Measurements from ENCODE around the gene TMEM50B. TPM values are rescaled to one million over a fixed set of nuclear protein-coding genes. Genes with fewer than 3 reads are reported as not detected.
A peak's percentile ranks its signal among the peaks of the same experiment; 100 is the strongest.
"Not testable (repeated sequence)": the region's sequence is repeated elsewhere in the genome, so short reads cannot be mapped to it uniquely, and the experiment has no call there.

The TMEM50B gene
- total RNA-seq, 2 donors from 2014 or later, result 51.4 to 79.9 TPM

- Histone ChIP-seq H3K4me3 (no peak overlapping the region), H3K27ac (no peak overlapping the region), H3K4me1 (ENCODE audit: control insufficient read depth in 1 of 2, low read depth in 2 of 2) (peaks cover 2 to 14% of the 10 kb centered on the region in 2 donors), H3K36me3 (peaks cover 17% of the 10 kb centered on the region), H3K27me3 (replicated peaks; ENCODE audit: insufficient read depth) (no peaks in the 10 kb centered on the region), H3K9me3 (no peaks in the 10 kb centered on the region)
- TF ChIP-seq, protein P1, sequence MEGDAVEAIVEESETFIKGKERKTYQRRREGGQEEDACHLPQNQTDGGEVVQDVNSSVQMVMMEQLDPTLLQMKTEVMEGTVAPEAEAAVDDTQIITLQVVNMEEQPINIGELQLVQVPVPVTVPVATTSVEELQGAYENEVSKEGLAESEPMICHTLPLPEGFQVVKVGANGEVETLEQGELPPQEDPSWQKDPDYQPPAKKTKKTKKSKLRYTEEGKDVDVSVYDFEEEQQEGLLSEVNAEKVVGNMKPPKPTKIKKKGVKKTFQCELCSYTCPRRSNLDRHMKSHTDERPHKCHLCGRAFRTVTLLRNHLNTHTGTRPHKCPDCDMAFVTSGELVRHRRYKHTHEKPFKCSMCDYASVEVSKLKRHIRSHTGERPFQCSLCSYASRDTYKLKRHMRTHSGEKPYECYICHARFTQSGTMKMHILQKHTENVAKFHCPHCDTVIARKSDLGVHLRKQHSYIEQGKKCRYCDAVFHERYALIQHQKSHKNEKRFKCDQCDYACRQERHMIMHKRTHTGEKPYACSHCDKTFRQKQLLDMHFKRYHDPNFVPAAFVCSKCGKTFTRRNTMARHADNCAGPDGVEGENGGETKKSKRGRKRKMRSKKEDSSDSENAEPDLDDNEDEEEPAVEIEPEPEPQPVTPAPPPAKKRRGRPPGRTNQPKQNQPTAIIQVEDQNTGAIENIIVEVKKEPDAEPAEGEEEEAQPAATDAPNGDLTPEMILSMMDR (IDR thresholded peaks at IDR 0.05), result no peak
- DNase-seq (ENCODE audit: low spot score) (no peak), ATAC-seq (ENCODE audit: insufficient number of reproducible peaks, low FRiP score, low read depth) (no peak)
Observed at GRCh38 chr21:33412832-33413519, 66.8 kb downstream of the TMEM50B start.

DNA sequence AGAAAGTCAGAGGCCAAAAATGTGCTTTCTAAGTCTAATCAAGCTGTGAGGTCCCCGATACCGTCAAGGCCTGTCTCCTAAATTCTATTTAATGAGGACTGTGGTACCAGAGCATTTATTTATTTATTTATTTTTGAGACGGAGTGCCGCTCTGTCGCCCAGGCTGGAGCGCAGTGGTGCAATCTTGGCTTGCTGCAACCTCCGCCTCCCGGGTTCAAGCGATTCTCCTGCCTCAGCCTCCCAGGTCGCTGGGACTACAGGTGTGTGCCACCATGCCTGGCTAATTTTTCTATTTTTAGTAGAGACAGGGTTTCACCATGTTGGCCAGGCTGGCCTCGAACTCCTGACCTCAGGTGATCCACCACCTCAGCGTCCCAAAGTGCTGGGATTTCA is 67.3 kb downstream of the TMEM50B start:
- ATAC-seq (ENCODE audit: insufficient number of reproducible peaks, low FRiP score, low read depth); H3K27me3 ChIP-seq (replicated peaks; ENCODE audit: insufficient read depth); H3K27ac ChIP-seq; H3K9me3 ChIP-seq; H3K4me3 ChIP-seq; DNase-seq (ENCODE audit: low spot score): not testable (repeated sequence)
- Histone ChIP-seq H3K36me3 (peaks cover 16% of the 10 kb centered on the region), H3K4me1 (ENCODE audit: control insufficient read depth in 1 of 2, low read depth in 2 of 2) (peaks cover 2 to 15% of the 10 kb centered on the region in 2 donors)

GRCh38 chr21:33411949-33412430 is 67.8 kb downstream of the TMEM50B start:
- no peak for DNase-seq (ENCODE audit: low spot score)
- no peak for ATAC-seq (ENCODE audit: insufficient number of reproducible peaks, low FRiP score, low read depth)
- Histone ChIP-seq H3K4me3 (no peak overlapping the region), H3K27me3 (replicated peaks; ENCODE audit: insufficient read depth) (no peaks in the 10 kb centered on the region), H3K36me3 (peaks cover 12% of the 10 kb centered on the region), H3K4me1 (ENCODE audit: control insufficient read depth in 1 of 2, low read depth in 2 of 2) (peaks cover 4 to 20% of the 10 kb centered on the region in 2 donors), H3K27ac (no peak overlapping the region), H3K9me3 (no peaks in the 10 kb centered on the region)
- TF ChIP-seq, protein P1 (IDR thresholded peaks at IDR 0.05), result no peak

DNA sequence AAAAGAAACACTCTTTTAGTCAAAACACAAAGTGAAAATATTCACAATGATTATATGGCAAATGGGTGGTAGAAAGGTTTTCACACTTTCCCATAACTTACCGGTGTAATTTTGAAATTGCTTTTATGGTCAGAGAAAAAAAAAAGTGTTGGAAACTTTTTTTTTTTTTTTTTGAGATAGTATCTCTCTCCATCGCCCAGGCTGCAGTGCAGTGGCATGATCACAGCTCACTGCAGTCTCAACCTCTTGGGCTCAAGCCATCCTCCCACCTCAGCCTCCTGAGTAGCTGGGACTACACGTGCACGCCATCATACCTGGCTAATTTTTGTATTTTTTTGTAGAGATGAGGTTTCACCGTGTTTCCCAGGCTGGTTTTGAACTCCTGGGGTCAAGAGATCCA is 73.3 kb downstream of the TMEM50B start:
- Histone ChIP-seq H3K27me3 (replicated peaks; ENCODE audit: insufficient read depth) (no peaks in the 10 kb centered on the region), H3K4me3 (peak overlapping the region; percentile 4), H3K9me3 (no peaks in the 10 kb centered on the region), H3K4me1 (ENCODE audit: control insufficient read depth in 1 of 2, low read depth in 2 of 2) (peaks cover 15 to 51% of the 10 kb centered on the region in 2 donors), H3K36me3 (peaks cover 5% of the 10 kb centered on the region), H3K27ac (peak overlapping the region in 1 of 2 donors; percentile 17)
- DNase-seq (ENCODE audit: low spot score), result no peak
- TF ChIP-seq, protein P1 (IDR thresholded peaks at IDR 0.05), result no peak
- no peak for ATAC-seq (ENCODE audit: insufficient number of reproducible peaks, low FRiP score, low read depth)

DNA sequence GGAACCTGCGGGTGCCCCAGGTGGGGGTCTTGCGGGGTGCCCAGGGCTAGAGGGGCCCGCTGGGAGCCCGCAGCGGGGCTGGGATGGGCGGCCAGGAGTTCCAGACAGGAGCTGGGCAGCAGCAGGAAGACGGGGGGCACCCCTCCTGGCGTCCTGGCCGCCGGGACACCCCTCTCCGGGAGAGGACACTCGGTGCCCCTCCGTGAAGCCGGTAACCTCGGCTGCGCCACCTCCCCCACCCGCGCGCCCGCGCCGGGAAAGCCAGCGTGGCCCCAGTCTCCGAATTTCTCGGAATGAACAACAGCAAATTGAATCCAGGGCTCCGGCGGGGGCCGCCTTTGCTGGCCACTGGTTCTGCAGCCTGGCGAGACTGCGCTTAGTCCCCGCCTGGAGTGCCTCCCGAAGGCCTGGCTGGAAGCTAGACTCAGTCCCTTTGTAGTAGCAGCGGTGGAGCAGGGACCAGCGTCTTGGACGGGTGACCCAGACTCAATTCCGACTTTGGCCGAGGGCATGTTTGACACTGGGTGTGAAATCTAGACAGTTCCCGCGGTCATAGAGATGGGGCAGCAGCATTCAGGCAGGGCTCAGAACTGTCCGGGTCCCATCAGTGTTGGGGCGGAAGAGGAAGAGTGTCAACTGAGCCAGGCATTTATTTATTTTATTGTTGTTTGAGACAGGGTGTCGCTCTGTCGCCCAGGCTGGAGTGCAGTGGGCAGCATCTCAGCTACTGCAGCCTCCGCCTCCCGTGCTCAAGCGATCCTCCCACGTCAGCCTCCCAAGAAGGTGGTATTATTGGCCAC is 75.8 kb downstream of the TMEM50B start:
- Histone ChIP-seq H3K27me3 (replicated peaks; ENCODE audit: insufficient read depth) (no peaks in the 10 kb centered on the region), H3K4me1 (ENCODE audit: control insufficient read depth in 1 of 2, low read depth in 2 of 2) (peaks cover 15 to 38% of the 10 kb centered on the region in 2 donors), H3K9me3 (no peaks in the 10 kb centered on the region), H3K36me3 (no peaks in the 10 kb centered on the region), H3K27ac (peak overlapping the region; percentile 93 to 98), H3K4me3 (peak overlapping the region; percentile 96)
- DNase-seq (ENCODE audit: low spot score), result no peak
- TF ChIP-seq, protein P1 (IDR thresholded peaks at IDR 0.05), result no peak
- no peak for ATAC-seq (ENCODE audit: insufficient number of reproducible peaks, low FRiP score, low read depth)
